NCI-H2227 (cell line): Measurements from ENCODE around the gene RFPL2.
A peak's percentile ranks its signal among the peaks of the same experiment; 100 is the strongest.
"Not testable (repeated sequence)": the region's sequence is repeated elsewhere in the genome, so short reads cannot be mapped to it uniquely, and the experiment has no call there.

Experiments
- DNase-seq: peaks from one replicate; lab custom pipeline; 2025; ENCODE audit not compliant: unreplicated experiment; lab: John Stamatoyannopoulos, UW

RFPL2 gene

DNA sequence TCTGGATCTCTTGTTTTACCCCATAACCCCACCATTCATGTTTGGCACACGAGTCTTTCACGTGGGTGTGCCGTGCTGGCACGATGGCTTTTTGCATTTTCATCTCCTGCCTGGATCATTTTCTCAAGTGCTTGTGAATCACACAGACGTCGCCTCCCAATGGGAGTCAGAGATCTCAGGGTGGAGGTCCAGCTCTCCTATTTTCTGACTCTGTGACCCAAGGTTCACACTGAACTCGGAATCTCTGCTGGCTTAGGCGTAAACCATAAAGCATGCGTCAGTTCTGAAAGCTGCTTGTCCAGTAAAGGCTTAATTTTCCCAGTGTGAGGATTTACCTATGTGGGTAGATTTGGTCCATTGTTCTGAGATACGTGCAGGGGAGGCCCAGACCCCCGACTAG is 29.8 kb downstream of the RFPL2 start:
- DNase-seq = no peak

GRCh38 chr22:32165681-32166080 is 39.2 kb downstream of the RFPL2 start:
- DNase-seq = no peak

DNA sequence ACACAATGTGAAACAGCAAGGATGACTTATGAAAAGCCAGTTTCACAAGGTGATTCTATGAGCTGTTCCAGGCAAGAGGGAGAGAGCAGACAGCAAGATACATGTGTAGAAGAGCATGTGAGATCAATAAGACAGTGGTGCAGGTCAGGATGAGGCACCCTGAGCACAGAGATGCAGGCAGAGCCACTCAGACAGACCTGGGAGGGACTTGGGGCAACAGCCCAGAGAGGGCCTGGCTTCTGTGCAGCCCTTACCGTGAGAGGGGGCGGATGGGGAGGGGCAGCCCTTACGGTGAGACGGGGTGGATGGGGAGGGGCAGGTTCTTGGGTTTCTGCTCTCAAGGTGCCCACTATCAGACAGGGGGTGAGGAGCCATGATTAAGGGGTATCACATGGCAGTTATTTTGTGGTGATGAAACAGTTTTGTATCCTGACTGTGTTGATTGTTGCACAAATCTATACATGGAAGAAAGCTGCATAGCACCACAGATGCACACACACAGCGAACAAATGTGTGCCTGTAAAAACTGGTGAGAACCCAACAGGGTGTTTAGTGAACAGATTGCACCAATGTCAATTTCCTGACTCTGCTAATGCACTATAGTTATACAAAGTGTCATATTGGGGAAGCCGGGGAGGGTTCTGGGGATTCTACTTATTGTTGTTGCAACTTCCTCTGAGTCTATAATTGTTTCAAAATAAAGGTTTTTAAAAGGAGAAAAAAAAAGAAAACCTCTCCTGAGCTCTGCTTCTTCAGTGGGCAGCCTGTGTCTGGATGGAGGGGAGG is 40.6 kb downstream of the RFPL2 start:
- no peak for DNase-seq

DNA sequence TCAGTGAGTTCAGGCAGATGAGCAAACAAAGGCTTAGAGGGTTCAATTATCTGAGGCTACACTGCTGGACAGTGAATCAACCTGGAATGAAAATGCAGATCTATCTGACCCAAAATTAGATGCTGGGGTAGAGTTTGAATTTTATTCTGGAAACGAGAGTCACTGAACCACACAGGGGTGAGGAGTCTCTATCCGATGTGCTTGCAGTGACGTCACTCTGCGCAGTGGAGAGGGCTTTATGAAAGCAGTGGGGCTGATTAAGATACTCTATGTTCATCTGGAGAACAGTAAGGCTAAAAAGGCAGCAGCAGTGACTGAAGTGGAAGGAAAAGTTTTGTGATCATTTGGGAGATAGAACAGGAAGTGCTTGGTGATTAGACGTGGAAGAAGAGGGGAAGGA is 44.5 kb downstream of the RFPL2 start:
- not testable (repeated sequence) for DNase-seq

DNA sequence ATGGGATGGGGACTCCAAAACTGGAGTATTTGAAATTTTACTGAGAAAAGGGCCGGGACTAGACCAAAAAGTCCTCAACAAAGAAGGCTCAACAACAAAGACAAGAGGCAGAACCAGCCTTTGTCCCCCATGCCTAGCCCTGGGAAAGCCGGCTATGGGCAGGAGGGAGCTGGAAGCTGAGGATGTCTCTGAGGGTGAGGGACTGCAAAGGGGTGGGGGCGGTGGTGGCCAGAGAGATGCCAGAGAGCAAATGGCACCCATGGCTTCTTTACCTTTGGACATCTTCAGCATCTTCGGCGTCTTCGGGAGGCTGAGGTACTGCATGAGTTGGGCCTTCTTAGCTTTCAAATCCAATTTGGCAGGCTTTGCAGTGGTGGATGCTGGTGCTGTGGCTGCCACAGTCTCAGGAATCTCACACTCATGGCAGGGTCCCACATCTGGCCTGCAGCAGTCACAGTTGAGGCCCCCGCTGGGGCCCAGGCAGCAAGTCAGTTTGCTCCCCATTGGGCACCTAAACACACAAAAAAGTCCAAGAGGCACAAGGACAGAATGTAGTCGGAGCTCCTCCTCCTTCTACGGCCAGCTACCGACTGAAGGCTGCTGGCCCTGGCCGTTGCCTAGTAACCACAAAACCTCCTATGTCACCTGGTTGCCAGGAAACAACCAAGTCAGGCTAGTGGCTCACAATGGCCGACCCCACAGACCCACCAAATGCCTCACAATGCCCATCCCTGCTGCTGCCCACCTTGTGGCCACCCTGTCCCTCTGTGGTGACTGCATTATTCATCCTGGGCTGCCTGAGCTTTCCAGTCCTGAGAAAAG is 46.0 kb downstream of the RFPL2 start, which contains the start of gene C22orf42:
TSS of gene C22orf42 (minus strand) at position 592 of the 822 bp plus-strand sequence. CDS start at position 504, 88 bp downstream.
- peak; percentile 11 for DNase-seq

GRCh38 chr22:32157632-32158031 is 47.2 kb downstream of the RFPL2 start:
- DNase-seq = not testable (repeated sequence)

GRCh38 chr22:32154727-32155126 is 50.1 kb downstream of the RFPL2 start:
- not testable (repeated sequence) for DNase-seq

- DNase-seq = not testable (repeated sequence)
These were observed 53.2 kb downstream of the RFPL2 start for GRCh38 chr22:32151641-32152040.

- not testable (repeated sequence) for DNase-seq
These were observed 54.2 kb downstream of the RFPL2 start for GRCh38 chr22:32150647-32151046.

- not testable (repeated sequence) for DNase-seq
These were observed 56.5 kb downstream of the RFPL2 start for GRCh38 chr22:32148372-32148771.

- not testable (repeated sequence) for DNase-seq
These were observed 57.7 kb downstream of the RFPL2 start for GRCh38 chr22:32147128-32147527.

DNA sequence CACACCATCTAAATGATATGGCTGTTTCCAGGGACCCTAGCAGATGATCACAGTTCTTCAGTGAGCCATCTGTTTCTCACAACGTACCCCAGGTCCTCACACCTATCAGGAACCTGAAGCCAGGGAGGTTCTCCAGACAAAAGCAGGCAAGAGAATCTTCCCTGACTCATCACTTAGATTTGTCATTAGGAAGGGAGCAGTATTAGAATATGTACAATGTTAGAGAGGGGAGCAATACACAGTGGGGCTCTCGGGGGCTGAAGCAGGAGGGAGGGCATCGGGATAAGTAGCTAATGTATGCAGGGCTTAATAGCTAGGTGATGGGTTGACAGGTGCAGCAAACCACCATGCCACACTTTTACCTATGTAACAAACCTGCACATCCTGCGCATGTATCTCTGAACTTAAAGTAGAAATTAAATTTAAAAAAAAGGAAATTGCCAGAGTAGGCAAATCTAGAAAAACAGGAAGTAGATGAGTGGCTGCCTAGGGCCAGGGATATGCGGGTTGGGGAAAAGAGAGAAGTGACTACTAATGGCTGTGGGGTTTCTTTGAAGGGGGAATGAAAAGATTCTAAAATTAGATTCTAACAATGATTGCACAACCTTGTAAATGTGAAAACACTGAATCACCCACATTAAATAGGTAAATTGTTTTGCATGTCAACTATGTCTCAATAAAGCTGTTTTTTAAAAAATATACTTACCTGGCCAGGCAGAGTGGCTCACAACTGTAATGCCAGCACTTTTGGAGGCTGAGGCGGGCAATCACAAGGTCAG is 60.2 kb downstream of the RFPL2 start:
- no peak for DNase-seq

DNA sequence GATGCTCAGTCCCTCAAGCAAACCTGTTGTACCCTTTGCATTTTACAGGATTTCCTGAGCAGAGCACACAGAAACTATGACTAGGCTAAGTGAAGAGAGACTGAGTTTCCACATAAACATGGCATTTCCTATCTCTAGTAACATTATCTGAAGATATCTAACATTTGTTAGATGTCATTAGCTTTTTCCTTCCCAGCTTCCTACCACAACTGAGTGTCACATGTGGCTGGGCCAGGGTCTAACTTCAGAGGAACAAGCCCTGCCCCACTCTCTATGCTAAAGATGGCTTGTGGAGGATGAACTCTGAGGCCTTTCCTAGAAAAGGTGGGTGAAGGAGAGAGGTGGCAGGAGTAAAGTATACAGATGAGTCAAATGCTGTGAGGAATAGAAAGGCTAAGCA is 62.3 kb downstream of the RFPL2 start:
- no peak for DNase-seq

DNA sequence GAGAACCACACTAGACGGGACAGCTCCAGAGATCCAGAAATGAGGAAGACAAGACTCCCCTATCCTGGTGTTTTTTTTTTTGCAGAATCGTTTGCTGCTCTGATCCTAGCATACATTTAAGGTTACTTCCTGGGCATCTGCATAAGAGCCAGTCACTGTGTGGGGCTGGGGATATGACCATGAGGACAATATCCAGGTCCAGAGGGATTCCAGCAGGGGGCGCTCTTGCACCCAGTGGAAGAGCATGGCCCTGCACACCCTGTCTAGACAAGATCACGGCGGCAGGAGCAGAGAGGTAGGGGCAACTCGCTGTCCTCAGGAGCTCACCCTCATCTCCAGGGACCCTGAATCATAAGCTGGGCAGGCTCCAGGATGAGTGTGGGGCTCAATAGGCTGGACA is 64.2 kb downstream of the RFPL2 start:
- not testable (repeated sequence) for DNase-seq
